ENCODE data around the gene PLEKHH1.

DNA sequence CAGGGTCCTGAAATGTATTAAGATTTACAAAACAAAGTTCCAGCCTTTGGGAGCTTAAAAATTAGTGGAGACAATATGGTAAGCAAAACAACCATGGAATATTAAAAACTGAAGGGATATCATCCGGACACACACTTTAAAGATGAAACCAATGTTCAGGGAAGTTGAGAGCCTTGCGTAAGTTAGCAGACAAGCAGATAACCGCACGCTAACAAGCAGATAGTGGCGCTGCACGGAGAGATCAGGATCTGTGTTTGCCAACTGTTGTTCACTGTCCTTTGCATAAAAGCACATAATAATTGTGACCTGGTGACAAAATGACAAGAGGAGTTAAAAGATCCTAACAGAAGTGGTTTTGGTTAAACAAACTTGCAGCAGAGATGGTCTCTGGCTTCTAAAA is 30.2 kb upstream of the PLEKHH1 start:
- TF ChIP-seq, protein P1, sequence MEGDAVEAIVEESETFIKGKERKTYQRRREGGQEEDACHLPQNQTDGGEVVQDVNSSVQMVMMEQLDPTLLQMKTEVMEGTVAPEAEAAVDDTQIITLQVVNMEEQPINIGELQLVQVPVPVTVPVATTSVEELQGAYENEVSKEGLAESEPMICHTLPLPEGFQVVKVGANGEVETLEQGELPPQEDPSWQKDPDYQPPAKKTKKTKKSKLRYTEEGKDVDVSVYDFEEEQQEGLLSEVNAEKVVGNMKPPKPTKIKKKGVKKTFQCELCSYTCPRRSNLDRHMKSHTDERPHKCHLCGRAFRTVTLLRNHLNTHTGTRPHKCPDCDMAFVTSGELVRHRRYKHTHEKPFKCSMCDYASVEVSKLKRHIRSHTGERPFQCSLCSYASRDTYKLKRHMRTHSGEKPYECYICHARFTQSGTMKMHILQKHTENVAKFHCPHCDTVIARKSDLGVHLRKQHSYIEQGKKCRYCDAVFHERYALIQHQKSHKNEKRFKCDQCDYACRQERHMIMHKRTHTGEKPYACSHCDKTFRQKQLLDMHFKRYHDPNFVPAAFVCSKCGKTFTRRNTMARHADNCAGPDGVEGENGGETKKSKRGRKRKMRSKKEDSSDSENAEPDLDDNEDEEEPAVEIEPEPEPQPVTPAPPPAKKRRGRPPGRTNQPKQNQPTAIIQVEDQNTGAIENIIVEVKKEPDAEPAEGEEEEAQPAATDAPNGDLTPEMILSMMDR (conservative IDR thresholded peaks at IDR 0.05), result no peak
- no peak for TF ChIP-seq ZFX (IDR thresholded peaks at IDR 0.05)
